Limb (tissue), 2 donors: Measurements from ENCODE around the gene POLE.

Experiments
- DNase-seq, 2 donors: peaks; one replicate each; pipeline ENCODE4 v3.0.0-alpha.2; 2016; ENCODE audit errors: extremely low spot score in 2 of 2

The POLE gene

DNA sequence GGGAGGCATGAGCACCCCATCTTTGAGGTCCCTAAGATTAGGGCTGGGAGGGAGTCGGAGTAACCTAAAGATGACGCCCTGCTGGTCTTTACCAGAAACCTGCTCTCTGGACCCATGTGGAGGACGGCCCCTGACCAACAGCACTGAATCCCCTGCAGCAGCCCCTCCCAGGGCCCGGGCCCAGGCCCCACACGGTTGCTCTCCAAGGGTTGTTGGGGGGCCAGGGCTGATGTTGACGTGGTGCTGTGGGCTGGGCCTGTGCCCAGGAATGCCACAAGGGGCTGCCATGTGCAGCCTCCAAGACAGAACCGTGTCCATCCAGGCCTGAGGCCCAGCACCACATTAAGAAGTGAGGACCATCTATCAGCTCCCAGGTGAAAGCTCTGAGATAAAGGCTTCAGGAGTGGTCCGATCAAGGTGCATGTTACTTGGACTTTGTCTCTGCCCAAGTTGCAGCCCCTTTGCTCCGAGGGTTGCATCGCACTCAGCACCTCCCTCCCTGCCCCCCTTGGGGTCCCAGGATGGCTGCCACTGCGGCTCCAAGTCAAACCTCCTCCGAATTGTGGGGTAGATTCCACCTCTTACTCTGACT is 106.3 kb downstream of the POLE start:
- no peak for DNase-seq

DNA sequence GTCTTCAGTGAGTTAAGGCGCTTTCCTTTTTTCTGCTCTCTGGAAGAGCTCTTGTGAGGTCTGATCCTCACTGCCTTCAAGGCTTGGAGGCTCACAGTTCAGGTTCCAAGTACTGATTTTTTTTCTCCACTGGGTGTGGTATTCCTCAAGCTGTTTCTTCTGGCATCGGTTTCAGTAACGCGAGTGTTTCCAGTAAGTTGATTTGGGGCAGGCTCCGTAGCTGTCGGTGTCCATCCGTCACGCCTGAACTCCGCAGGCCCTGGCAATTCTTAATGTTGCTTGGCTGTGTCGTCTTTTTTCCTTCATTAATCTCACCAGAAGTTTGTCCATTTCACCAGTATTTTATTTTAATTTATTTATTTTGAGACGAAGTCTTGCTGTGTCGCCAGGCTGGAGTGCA is 107.4 kb downstream of the POLE start:
- no peak for DNase-seq

DNA sequence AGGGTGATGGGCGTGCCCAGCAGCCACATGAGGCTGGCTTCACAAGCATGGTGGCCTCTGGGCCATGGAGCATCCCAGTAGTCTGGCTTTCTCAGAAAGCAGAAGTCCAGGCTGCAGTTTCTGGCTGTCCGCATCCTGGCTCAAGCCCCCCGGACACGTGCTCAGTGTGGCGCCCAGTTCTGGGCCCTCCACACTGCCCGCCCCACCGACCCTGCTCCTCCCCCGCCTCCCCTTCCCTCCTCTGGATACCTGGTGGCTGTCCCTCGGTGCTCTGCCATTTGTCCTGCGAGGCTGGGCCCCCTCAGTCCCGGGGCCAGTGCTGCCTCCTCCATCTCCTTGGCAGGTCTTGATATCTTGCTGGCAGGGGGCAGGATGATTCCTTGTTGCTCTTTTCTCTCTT is 108.3 kb downstream of the POLE start:
- DNase-seq, result no peak

DNA sequence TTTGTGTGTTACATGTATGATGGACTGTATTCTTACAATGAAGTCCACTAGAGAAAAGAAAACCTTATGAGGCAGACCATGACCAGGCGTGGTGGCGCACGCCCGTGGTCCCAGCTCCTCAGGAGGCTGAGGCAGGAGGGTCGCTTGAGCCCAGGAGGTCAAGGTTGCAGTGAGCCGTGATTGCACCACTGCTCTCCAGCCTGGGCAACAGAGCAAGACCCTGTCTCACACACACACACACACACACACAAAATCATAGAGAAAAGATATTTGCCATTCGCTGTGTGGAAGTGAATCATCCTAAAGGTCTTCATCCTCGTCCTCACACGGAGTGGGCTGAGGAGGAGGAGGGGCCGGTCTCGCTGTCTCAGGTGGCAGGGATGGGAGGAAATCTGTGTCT is 109.0 kb downstream of the POLE start:
- DNase-seq, result no peak

DNA sequence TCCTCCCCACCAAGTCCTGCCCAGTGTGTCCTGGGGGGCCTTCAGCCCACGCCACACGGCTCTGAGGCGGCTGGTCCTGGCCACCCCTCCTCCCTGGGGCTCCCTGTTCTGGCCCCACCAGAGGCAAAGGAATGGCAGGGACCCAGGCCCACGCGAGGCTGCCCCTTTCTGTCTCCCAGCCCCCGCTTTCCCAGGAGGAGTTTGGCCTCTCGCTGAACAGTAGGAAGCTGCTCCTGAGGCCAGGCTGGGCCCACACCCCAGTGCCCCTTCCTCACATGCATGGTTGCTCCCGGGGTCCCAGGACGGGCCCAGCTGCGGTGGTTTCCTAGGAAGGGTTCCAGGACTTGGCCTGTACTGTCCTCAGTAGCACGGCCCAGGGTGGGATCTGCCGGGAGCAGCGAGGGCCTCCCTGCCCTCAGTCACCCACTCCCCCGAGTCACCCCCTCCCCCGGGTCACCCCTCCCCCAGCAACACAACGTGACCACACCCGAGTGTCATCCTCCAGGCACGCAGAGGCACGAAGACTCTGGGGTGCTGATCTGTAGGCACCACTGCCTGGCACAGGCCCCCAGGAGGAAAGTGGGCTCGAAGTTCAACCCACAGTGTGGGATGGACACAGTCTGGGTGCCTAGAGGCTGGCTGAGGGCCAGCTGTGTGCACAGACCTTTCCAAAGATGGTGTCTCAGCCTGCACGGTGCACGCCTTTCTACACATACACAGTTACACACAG is 109.8 kb downstream of the POLE start:
- no peak for DNase-seq

DNA sequence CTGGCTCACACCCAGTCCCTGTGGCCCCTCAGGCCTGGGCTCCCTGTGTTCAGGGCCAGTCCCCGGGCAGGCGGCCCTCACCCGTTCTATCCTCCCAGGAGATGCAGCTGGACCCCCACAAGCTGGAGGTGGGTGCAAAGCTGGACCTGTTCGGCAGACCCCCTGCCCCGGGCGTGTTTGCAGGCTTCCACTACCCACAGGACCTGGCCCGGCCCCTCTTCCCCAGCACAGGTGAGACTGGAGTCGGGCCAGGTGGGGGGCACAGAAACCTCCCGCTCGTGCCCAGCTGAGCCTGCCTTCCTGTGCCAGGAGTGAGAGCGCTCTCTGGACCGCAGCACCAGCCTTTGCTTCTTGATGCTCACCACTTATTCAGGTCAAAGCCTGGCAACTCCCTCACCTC is 110.4 kb downstream of the POLE start:
- DNase-seq, result no peak

DNA sequence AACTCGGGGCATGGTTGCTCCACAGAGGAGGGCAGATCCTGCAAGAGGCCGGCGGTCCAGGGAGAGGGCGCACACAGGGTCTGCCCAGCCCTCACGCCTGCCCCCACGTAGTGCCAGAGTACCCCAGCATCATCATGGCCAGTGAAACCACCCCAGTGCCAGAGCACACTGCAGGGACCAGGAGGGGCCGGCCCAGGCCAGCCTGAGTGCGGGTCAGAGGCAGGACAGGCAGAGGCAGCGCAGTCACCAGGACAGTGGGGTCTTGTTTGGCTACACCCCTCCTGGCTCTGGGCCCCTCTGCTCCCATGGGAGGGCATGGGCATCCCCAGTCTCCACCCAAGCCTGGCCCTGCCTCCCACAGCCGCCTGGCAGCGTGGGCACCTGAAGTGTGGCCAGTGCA is 111.5 kb downstream of the POLE start:
- DNase-seq, result no peak

DNA sequence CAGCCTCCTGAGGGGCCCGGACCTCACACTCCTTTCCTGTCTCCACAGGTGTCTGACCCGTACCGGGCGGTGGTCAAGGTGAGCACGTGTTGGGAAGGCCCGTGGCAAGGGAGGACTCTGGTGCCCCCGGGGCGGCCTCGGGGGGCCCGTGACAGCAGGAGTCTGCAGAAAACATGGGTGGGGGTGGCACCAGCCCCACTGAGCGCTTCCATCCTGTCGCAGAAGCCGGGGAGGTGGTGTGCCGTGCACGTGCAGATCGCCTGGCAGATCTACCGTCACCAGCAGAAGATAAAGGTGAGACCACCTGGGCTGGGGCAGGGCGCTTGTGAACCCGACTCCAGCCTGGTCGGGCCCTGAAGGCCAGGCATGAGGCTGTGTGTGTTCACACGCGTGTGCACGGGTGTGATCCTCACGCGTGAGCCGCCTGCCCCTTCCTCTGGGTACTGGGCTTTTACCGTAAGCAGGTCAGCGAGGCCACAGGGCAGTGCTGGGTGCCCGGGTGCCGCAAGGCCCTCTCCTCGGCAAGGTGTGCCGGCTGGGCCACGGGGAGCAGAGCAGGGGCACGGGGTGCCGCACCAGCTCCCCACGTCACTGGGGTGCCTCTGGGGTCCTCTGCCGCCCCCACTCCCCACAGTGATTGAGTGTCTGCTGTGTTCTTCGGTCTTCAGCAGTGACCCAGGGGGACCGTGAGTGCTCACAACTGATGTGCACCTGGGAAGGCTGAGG is 112.7 kb downstream of the POLE start:
- DNase-seq, result no peak
